Endodermal cell (in vitro differentiated cells): ENCODE measurements around the gene CASP9. TPM values are rescaled to one million over a fixed set of nuclear protein-coding genes. Genes with fewer than 3 reads are reported as not detected.

Experiments
- DNase-seq: peaks from one replicate; pipeline ENCODE4 v3.0.0-alpha.2; 2017
- H3K27ac ChIP-seq: 2 replicates; pipeline ENCODE4 v1.5.1; 2013; ENCODE audit warnings: mild to moderate bottlenecking, low read depth, low read length, moderate library complexity
- H3K27me3 ChIP-seq: 2 replicates; pipeline ENCODE4 v1.6.1; 2013; ENCODE audit warnings: mild to moderate bottlenecking, low read length, moderate library complexity; ENCODE audit not compliant: insufficient read depth, control insufficient read depth, poor library complexity, severe bottlenecking
- H3K36me3 ChIP-seq: 2 replicates; pipeline ENCODE4 v1.7.0; 2013; ENCODE audit warnings: mild to moderate bottlenecking, low read length, moderate library complexity; ENCODE audit not compliant: control insufficient read depth, insufficient read depth
- H3K4me1 ChIP-seq: one replicate; pipeline ENCODE4 v1.7.0; 2013; ENCODE audit warnings: low read length; ENCODE audit not compliant: control insufficient read depth, insufficient read depth
- H3K4me3 ChIP-seq: 2 replicates; pipeline ENCODE4 v1.5.1; 2013; ENCODE audit warnings: mild to moderate bottlenecking, low read length, moderate library complexity
- H3K9ac ChIP-seq: 2 replicates; pipeline ENCODE4 v1.6.1; 2013; ENCODE audit warnings: mild to moderate bottlenecking, low read length, moderate library complexity; ENCODE audit not compliant: poor library complexity, severe bottlenecking; ENCODE audit errors: extremely low read depth
- H3K9me3 ChIP-seq: 2 replicates; pipeline ENCODE4 v1.6.1; 2013; ENCODE audit warnings: mild to moderate bottlenecking, low read length, moderate library complexity; ENCODE audit not compliant: control insufficient read depth
- H3K27ac Mint-ChIP-seq: 2 replicates; pipeline ENCODE4 v1.8.0; 2020; ENCODE audit warnings: mixed read lengths
- H3K27me3 Mint-ChIP-seq: 2 replicates; pipeline ENCODE4 v1.8.0; 2021; ENCODE audit warnings: mild to moderate bottlenecking, mixed read lengths; ENCODE audit not compliant: insufficient read depth
- H3K36me3 Mint-ChIP-seq: 2 replicates; pipeline ENCODE4 v1.8.0; 2020; ENCODE audit warnings: low read depth, mixed read lengths
- H3K4me1 Mint-ChIP-seq: 2 replicates; pipeline ENCODE4 v1.8.0; 2020; ENCODE audit warnings: mixed read lengths
- H3K4me3 Mint-ChIP-seq: 2 replicates; pipeline ENCODE4 v1.8.0; 2020; ENCODE audit warnings: mild to moderate bottlenecking, moderate library complexity, mixed read lengths
- H3K9me3 Mint-ChIP-seq: 2 replicates; pipeline ENCODE4 v1.8.0; 2020; ENCODE audit warnings: mild to moderate bottlenecking, mixed read lengths
- WGBS, 2 experiments: methylation state at CpG; one replicate each; pipeline versions ENCODE4 v1.1.5 to v1.1.7; 2013; ENCODE audit warnings: missing lambda C conversion rate in 2 of 2, mixed read lengths in 1 of 2; ENCODE audit not compliant: insufficient coverage in 1 of 2, insufficient read length in 1 of 2; 5-methylcytosine and 5-hydroxymethylcytosine counted together
- total RNA-seq, 2 donors: library from RNA; stranded (reverse); fragmentation: NEBNext Ultra II Directional in 1 of 2; extraction: Animal tissue kit (Norgen Biotek cat#: 25700) in 1 of 2; gene quantifications; 2 replicates in 1 of 2; 3 replicates in 1 of 2; pipeline ENCODE4 v1.2.1, GENCODE V29; 2021
- TF ChIP-seq, protein P1 (sequence below): fragments of 200-600 bp; sonication (generic); conservative IDR thresholded peaks from 2 replicates; pipeline ENCODE4 v1.5.0; 2021; ENCODE audit warnings: antibody characterized with exemption, mild to moderate bottlenecking

CASP9 gene
- total RNA-seq, 2 donors from 2014 or later = 15.5 to 16.1 TPM

DNA sequence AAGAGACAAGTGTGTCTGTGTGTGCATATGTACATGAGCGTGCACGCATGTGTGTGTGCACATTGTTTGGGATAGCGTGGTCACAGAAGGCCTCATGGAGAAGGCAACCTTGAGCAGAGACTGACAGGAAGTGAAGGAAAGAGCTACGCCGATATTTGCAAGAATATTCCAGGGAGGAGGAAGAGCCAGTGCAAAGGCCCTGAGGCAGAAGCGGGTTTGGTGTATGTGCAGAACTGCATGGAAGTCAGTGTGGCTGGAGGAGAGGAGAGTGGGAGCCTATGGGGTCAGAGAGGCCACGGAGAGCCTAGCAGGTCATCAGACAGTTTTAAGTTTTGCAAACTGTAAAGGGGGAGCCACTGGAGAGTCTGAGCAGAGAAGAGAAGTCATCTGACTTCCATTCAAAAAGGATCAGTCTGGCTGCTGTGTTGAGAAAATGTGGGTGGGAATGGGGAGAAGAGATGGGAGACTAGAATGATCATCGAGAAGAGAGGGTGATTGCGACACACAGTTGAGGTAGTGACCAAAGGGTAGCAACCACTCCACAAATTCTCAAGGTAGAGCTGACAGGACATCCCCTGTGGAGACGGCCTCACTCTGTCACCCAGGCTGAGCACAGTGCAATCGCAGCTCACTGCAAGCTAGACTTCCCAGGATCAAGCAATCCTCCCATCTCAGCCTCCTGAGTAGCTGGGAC lies 44.2 kb downstream of the CASP9 start:
- no peaks in the 10 kb centered on the region for H3K4me1 Mint-ChIP-seq
- no peaks in the 10 kb centered on the region for H3K36me3 Mint-ChIP-seq
- H3K27me3 Mint-ChIP-seq = no peaks in the 10 kb centered on the region
- no peaks in the 10 kb centered on the region for H3K9me3 Mint-ChIP-seq
- H3K4me3 ChIP-seq = no peak overlapping the region
- no peaks in the 10 kb centered on the region for H3K27me3 ChIP-seq
- no peak overlapping the region for H3K27ac Mint-ChIP-seq
- no peak for DNase-seq
- no peaks in the 10 kb centered on the region for H3K9me3 ChIP-seq
- no peak overlapping the region for H3K9ac ChIP-seq
- no peak overlapping the region for H3K27ac ChIP-seq
- TF ChIP-seq, protein P1, sequence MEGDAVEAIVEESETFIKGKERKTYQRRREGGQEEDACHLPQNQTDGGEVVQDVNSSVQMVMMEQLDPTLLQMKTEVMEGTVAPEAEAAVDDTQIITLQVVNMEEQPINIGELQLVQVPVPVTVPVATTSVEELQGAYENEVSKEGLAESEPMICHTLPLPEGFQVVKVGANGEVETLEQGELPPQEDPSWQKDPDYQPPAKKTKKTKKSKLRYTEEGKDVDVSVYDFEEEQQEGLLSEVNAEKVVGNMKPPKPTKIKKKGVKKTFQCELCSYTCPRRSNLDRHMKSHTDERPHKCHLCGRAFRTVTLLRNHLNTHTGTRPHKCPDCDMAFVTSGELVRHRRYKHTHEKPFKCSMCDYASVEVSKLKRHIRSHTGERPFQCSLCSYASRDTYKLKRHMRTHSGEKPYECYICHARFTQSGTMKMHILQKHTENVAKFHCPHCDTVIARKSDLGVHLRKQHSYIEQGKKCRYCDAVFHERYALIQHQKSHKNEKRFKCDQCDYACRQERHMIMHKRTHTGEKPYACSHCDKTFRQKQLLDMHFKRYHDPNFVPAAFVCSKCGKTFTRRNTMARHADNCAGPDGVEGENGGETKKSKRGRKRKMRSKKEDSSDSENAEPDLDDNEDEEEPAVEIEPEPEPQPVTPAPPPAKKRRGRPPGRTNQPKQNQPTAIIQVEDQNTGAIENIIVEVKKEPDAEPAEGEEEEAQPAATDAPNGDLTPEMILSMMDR = no peak
- 91 to 98% methylated on average over 10 to 11 of the region's 11 CpGs for WGBS, 2 experiments
- H3K36me3 ChIP-seq = no peaks in the 10 kb centered on the region
- no peaks in the 10 kb centered on the region for H3K4me1 ChIP-seq
- H3K4me3 Mint-ChIP-seq = no peak overlapping the region

GRCh38 chr1:15477646-15478212 lies 46.3 kb downstream of the CASP9 start:
- Histone ChIP-seq H3K36me3 (no peaks in the 10 kb centered on the region), H3K4me1 (no peaks in the 10 kb centered on the region), H3K9me3 (no peaks in the 10 kb centered on the region), H3K27me3 (no peaks in the 10 kb centered on the region), H3K27ac (no peak overlapping the region), H3K9ac (no peak overlapping the region), H3K4me3 (no peak overlapping the region)
- Mint-ChIP-seq H3K27ac (no peak overlapping the region), H3K4me3 (no peak overlapping the region), H3K36me3 (no peaks in the 10 kb centered on the region), H3K9me3 (no peaks in the 10 kb centered on the region), H3K27me3 (no peaks in the 10 kb centered on the region), H3K4me1 (no peaks in the 10 kb centered on the region)
- TF ChIP-seq, protein P1 = no peak
- WGBS, 2 experiments = 93 to 95% methylated on average over 4 to 5 of the region's 5 CpGs
- no peak for DNase-seq

- Histone ChIP-seq H3K36me3 (no peaks in the 10 kb centered on the region), H3K4me3 (no peak overlapping the region), H3K9me3 (no peaks in the 10 kb centered on the region), H3K27ac (no peak overlapping the region), H3K27me3 (no peaks in the 10 kb centered on the region), H3K9ac (no peak overlapping the region), H3K4me1 (no peaks in the 10 kb centered on the region)
- no peak overlapping the region for H3K4me3 Mint-ChIP-seq
- no peaks in the 10 kb centered on the region for H3K4me1 Mint-ChIP-seq
- TF ChIP-seq, protein P1 = no peak
- H3K27ac Mint-ChIP-seq = no peak overlapping the region
- no peaks in the 10 kb centered on the region for H3K9me3 Mint-ChIP-seq
- DNase-seq = no peak
- no peaks in the 10 kb centered on the region for H3K36me3 Mint-ChIP-seq
- no peaks in the 10 kb centered on the region for H3K27me3 Mint-ChIP-seq
- WGBS, 2 experiments = 93% methylated on average over 3 of the region's 3 CpGs; no CpG with 5 or more reads in 1 of the 2 experiments
These were observed 47.1 kb downstream of the CASP9 start for GRCh38 chr1:15476927-15477326.
